HepG2 (cell line): ENCODE data around the gene GLOD4.

Experiments
- CEBPB ChIP-seq: IDR thresholded peaks from 2 replicates; pipeline ENCODE4 v1.6.1; 2011; ENCODE audit warnings: low read depth, low read length, improper control_type of control experiment, borderline replicate concordance
- GABPA ChIP-seq, 2 experiments: IDR thresholded peaks; 2 replicates each; pipeline ENCODE4 v1.6.1; 2011 to 2016; ENCODE audit warnings: low read depth in 2 of 2, low read length in 1 of 2, missing biosample characterization in 1 of 2, missing genetic modification characterization in 1 of 2
- NCOA1 ChIP-seq: sonication (generic); formaldehyde crosslinking; IDR thresholded peaks from 2 replicates; pipeline ENCODE4 v1.9.0; 2021; ENCODE audit warnings: missing genetic modification reagents
- NFIC ChIP-seq: IDR thresholded peaks from 2 replicates; pipeline ENCODE4 v1.6.1; 2012; ENCODE audit warnings: mild to moderate bottlenecking, low read length, inconsistent platforms
- POLR2AphosphoS2 ChIP-seq: IDR thresholded peaks from 2 replicates; pipeline ENCODE4 v1.6.1; 2011; ENCODE audit warnings: low read depth, low read length, improper control_type of control experiment
- U2AF1 ChIP-seq: fragments of 200-400 bp; formaldehyde crosslinking; optimal IDR thresholded peaks from 2 replicates; pipeline ENCODE3; 2017; ENCODE audit warnings: mild to moderate bottlenecking, low read depth, low read length
- ZKSCAN8 ChIP-seq: IDR thresholded peaks from 2 replicates; pipeline ENCODE4 v1.6.1; 2016; ENCODE audit warnings: borderline replicate concordance, missing genetic modification reagents, missing compliant biosample characterization
- ZNF768 ChIP-seq: sonication (generic); formaldehyde crosslinking; IDR thresholded peaks from 2 replicates; pipeline ENCODE4 v1.4.0; 2020; ENCODE audit warnings: missing genetic modification reagents
- ZNF790 ChIP-seq: sonication (generic); formaldehyde crosslinking; IDR thresholded peaks from 2 replicates; pipeline ENCODE4 v1.8.0; 2022; ENCODE audit warnings: missing genetic modification reagents, mild to moderate bottlenecking, borderline replicate concordance
- TF ChIP-seq, protein P1 (sequence below): sonication (generic); formaldehyde crosslinking; IDR thresholded peaks from 2 replicates; pipeline ENCODE4 v1.4.0; 2020; ENCODE audit warnings: missing genetic modification reagents
- TF ChIP-seq, protein P2 (sequence below): IDR thresholded peaks from 2 replicates; pipeline ENCODE4 v1.6.1; 2012; ENCODE audit warnings: inconsistent platforms

- TF ChIP-seq ZKSCAN8 (no peak), ZNF768 (CRISPR knock-in tag) (no peak), NFIC (no peak), GABPA (IDR thresholded peaks at IDR 0.05; ENCODE audit: low read depth, low read length) (no peak), GABPA (CRISPR knock-in tag; IDR thresholded peaks at IDR 0.05; ENCODE audit: low read depth) (no peak), POLR2AphosphoS2 (no peak), U2AF1 (no peak), CEBPB (no peak), ZNF790 (no peak), NCOA1 (CRISPR knock-in tag) (no peak)
- TF ChIP-seq, protein P1, sequence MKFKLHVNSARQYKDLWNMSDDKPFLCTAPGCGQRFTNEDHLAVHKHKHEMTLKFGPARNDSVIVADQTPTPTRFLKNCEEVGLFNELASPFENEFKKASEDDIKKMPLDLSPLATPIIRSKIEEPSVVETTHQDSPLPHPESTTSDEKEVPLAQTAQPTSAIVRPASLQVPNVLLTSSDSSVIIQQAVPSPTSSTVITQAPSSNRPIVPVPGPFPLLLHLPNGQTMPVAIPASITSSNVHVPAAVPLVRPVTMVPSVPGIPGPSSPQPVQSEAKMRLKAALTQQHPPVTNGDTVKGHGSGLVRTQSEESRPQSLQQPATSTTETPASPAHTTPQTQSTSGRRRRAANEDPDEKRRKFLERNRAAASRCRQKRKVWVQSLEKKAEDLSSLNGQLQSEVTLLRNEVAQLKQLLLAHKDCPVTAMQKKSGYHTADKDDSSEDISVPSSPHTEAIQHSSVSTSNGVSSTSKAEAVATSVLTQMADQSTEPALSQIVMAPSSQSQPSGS = no peak
- TF ChIP-seq, protein P2, sequence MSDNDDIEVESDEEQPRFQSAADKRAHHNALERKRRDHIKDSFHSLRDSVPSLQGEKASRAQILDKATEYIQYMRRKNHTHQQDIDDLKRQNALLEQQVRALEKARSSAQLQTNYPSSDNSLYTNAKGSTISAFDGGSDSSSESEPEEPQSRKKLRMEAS = no peak
These were observed 7.2 kb upstream of the GLOD4 start for GRCh38 chr17:789160-789840.
